GM18870 (cell line): ENCODE results near the gene SMCHD1.

Experiments
- ATAC-seq: cut with Tn5 transposase; IDR thresholded peaks from one replicate; pipeline ENCODE4 v1.9.1; 2021; ENCODE audit warnings: moderate library complexity; ENCODE audit not compliant: unreplicated experiment

SMCHD1 gene

DNA sequence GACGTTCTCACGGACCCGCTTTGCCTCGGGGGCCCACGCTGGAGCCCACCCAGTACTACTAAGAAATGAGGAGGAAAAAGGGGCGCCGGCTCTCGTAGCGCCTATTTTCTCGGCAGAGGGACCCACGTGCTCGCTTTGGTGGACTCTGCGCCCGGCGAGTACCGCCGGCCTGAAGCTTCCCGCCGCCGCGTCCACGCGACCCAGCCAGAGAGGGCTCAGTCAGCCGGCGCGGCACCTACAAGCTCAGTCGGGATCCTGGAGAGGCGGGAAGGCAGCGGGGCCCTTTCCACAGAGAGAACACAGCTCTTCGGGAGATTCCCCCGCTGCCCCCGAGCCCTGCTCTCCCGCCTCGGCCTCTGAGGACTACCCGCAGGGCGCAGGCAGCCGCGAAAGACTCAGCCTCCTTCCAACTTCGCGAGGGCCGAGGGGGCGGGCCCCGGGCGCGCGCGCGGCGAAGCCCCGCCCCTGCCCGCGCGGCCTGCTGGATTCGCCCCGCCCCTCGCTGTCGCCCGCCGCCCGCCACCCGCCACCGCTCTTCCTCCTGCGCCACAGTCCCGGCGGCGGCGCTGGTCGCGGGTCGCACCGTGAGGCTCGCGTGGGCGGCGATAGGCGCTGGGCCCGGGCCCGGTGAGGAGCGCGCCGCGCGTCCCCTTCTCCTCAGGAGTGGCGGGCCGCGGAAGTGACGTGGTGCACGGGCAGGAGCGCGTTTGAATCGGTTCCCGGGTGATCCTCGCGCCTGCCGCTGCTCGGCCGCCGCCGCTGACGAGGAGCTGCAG is at the start of gene SMCHD1:
TSS of gene SMCHD1 (plus strand) at position 549 of the 776 bp plus-strand sequence. CDS start 350 bp downstream, outside the sequence.
- ATAC-seq: peak; percentile 46

DNA sequence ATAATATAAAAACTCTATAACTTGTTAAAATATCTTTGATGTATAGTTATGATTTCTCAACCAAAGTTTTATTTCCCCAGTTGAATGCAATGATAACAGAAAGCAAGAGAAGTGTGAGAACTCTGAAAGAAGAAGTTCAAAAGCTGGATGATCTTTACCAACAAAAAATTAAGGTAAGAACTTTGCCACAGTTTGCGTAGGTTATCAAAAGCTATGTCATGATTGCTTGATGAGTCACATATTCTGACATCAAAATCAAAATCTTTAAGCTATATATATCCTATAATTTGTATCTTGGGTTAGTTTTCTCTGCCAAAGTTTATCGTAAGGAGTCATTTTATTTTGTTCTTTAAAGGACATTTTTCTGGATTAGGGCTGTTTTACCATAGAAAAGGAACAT is 49.2 kb upstream of the SMCHD1 start:
- ATAC-seq: no peak

GRCh38 chr18:2609604-2610003 is 45.9 kb upstream of the SMCHD1 start:
- no peak for ATAC-seq

DNA sequence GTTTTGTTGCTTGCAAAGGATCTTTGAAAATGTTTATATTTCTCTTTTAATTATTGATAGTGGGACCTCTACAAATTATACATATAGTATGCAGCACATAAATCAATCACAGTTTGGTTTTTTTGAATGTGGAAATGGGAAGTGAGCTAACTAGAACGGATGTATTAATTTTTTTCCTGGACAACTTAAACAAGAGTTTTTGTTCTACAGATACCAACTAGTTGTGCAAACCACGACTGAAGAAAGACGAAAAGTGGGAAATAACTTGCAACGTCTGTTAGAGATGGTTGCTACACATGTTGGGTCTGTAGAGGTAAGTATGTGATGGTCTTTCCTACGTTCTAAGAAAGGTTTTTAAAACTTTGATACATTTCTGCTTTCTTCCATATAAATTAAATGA is 45.0 kb upstream of the SMCHD1 start:
- no peak for ATAC-seq

DNA sequence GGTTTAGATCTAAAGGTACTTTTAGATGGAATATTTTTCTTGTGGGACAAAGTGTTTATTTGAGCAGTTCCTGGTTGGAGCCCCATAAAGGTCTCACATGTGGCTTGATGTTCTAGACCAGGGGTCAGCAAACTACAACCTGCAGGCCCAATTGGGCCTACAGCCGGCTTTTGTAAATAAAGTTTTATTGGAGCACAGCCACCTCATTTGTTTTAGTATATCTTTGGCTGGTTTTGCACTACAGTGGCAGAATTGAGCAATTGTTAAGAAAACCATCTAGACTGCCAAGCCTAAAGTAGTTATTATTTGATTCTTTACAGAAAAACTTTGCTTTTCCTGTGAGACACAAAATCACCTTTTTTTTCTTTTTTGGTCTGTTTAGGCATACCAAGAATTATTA is 42.5 kb upstream of the SMCHD1 start:
- ATAC-seq: no peak

DNA sequence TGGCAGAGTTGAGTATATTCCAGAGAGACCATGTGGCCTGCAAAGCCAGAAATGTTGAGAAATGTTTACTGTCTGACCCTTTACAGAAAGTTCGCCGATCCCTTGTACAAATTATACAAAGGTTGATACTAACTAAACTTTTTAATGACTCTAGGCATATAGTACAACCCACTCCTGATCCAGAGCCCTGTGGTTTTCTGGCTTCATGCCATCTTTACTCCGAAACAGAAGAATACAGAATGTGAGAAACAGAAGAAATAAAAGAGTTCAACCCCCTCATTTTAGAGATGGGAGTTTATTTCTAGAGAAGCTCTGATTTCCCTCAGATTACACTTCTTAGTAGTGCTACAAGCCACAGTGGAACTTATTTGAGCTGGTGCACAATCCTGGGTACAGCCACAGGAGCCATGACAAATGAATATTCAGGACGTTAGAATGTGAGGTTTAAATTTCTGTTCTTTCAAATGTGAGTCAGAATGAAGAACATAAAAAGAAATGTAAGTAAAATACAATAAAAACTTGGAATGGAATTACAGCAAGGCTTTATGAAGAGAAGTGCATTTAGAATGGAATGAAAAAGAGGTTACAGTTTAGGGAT is 38.0 kb upstream of the SMCHD1 start:
- no peak for ATAC-seq

DNA sequence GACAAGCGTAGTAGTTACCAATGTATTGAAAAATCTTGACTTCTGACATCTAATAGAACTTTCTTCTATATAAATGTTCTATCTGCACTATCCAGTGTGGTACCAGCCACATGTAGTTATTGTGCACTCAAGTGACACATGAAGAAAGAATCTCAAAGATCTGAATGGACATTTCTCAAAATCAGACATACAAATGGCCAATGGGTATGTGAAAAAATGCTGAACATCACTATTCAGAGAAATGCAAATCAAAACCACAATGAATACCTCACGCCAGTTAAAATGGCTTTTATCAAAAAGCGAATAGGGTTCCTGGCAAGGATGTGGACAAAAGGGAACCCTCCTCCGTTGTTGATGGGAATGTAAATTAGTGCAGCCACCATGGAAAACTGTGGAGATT is 37.5 kb upstream of the SMCHD1 start:
- ATAC-seq: no peak

GRCh38 chr18:2625217-2625616 is 30.3 kb upstream of the SMCHD1 start:
- no peak for ATAC-seq

DNA sequence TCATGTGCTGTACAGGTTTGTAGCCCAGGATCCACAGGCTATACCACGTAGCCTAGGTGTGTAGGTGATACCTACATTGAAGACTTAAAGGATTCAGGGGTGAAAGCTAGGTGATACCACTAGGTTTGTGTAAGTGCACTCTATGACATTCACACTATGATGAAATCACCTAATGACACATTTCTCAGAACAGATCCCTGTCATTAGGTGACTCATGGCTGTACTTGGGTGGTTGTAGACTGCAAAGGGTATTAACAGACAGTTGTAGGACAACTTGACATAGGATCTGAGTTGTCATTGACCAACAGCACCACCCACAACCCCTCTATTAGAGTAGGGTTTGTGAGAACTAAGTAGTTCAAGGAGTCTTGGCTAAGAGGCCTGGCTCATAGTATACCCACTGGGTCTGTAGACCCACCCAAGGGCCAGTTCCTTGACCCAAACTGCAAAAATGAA is 27.7 kb upstream of the SMCHD1 start:
- ATAC-seq: no peak

DNA sequence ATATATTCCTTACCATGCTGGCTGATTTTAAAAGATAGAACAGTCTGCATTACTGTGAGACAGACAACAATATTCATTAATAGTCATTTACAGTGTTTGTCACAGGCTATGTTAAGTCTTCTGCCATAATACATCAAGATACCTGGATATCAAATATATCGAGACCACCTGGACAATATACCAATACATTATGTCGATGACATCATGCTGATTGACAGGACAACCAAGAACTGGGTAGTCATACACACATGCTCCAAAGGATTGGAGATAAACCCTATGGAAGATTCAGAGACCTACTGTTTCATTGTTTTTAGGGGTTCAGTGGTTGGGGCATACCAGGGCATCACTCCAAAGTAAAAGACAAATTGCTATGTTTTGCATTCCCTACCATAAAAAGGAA is 26.5 kb upstream of the SMCHD1 start:
- no peak for ATAC-seq

DNA sequence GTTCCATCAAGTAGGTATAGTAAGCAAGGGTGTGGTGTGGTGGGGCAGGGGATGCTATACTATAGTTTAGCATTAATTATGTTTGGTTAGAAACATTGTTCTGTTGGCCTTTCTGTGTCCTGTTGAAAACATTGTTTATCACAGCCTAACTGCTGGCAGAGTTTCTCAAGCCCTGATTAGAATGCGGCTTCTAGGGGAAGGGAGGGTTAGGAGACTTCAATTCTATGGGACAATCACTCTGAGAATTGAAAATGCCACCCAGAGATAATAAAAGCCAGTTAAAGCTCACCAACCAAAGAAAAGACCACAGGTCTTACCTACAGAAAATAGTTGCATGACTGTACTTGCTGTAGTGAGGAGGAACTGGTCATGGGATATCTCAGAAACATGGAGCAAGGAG is 19.9 kb upstream of the SMCHD1 start:
- no peak for ATAC-seq

DNA sequence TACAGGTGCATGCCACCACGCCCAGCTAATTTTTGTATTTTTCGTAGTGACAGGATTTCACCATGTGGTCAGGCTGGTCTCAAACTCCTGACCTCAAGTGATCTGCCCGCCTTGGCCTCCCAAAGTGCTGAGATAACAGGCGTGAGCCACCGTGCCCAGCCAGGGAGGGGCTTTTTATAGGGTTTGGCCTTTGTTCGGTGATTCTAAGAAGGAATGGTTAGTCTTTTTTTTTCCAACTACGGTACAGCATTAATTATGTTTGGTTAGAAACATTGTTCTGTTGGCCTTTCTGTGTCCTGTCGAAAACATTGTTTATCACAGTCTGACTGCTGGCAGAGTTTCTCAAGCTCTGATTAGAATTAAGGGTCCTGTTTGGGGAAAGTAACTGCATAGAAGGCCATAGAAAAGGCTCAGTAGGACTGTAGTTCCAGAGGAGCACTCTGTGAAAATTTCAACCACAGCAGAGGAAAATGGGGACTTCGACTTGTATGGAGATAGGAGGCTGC is 19.3 kb upstream of the SMCHD1 start:
- ATAC-seq: peak; percentile 13

GRCh38 chr18:2641638-2642037 is 13.9 kb upstream of the SMCHD1 start:
- ATAC-seq: peak; percentile 76

GRCh38 chr18:2642771-2643170 is 12.8 kb upstream of the SMCHD1 start:
- no peak for ATAC-seq

- ATAC-seq: no peak
These were observed 11.0 kb upstream of the SMCHD1 start for GRCh38 chr18:2644535-2644934.

DNA sequence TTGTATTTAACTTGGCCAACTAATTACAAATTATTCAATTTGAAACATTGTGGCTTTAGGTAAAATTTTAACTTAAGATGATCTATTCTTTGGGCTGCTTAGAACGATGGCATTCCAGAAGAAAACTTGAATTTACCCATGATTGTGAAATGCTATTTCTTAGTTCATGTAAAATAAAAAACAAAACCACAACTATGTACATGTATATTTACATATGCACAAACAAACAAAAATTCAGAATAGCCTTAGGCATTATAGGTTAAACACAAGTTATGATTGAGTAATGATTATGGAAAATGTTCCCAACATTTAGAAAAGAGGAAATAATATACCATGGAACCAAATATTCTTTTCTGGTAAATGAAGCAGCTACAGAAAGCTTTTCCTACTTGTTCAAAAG is 3.5 kb upstream of the SMCHD1 start:
- no peak for ATAC-seq

GRCh38 chr18:2653467-2653866 is 2.1 kb upstream of the SMCHD1 start:
- no peak for ATAC-seq

DNA sequence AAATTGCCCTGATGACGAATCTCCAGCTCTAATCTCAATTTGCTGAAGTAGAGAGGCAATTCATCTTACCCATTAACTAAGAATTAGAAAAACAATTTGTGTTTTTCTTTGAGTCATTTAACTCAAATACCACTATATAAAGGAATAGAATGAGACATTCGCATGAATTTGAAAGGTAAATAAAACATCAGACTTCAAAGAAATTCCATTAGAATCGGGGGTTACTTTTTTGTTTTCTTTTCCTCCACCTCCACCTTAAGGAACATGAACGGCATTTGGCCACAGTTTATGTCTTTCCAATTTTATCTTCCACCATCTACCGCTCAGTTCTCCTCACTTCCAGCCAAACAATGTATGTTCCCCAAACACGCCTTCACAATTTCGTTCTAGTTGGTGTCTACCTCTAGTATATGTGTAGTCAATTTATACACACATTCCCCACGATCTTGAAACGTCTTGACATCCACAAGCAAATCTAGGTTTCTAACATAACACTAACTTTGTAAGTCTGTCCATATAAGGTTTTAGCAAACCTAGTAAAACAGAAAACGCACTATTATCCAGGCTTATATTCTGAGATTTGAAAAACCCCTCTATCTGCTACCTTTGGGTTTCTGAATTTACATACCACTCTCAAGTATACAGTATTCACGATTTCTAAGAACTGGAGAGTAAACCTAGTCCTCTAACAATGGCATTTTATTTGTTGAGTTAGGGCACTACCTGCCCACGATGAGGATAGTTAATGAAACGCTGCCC is 1.2 kb upstream of the SMCHD1 start:
- ATAC-seq: no peak

DNA sequence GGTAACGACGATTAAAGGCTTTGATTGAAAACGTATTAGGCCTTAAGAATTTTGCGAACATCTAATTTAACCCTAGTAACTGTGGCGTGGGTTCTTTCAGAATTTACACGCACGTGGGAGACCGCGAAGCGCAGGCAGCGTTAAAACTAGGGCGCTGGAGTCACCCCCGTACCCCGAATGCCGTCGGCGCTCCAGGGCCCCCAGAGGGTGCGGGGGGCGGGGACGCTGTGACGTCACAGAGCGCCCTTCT is 673 bp upstream of the SMCHD1 start:
- ATAC-seq: no peak

- peak; percentile 18 for ATAC-seq
These were observed 369 bp downstream of the SMCHD1 start for GRCh38 chr18:2655954-2656236.

- ATAC-seq: no peak
These were observed 883 bp downstream of the SMCHD1 start for GRCh38 chr18:2656237-2656980.
